ENCODE data around the gene C4orf54.

DNA sequence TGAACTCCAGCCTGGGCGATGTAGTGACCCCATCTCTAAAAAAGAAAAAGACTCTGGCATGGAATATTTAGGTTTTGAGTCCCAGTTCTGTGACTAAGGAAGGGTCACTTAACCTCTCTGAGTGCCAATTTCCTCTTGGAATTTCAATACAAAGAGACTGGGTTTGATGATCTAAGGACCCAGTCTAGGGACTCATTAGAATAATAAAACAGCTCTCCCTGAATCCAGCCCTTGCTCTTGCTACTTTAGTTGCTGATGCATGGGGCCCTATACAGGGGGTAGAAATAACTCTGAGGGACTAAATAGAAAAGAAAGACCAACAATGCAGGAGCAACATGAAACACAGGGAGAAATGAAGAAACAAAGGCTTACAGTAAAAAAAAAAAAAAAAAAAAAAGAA is 12.6 kb downstream of the C4orf54 start:
- TF ChIP-seq EGR1 (IDR thresholded peaks at IDR 0.05; ENCODE audit: borderline replicate concordance, low read depth, low read length) (no peak), YY1 (IDR thresholded peaks at IDR 0.05; ENCODE audit: low read depth, low read length) (no peak), POLR2AphosphoS5 (IDR thresholded peaks at IDR 0.05; ENCODE audit: low read depth, low read length) (no peak), CTCF (IDR thresholded peaks at IDR 0.05; ENCODE audit: control extremely low read depth in 1 of 3, insufficient read depth in 1 of 3, low read depth in 1 of 3, low read length in 3 of 3) (no peak), POLR2A (IDR thresholded peaks at IDR 0.05; ENCODE audit: control extremely low read depth in 1 of 2, low read depth in 2 of 2, low read length in 2 of 2) (no peak), CEBPB (IDR thresholded peaks at IDR 0.05; ENCODE audit: low read depth, low read length) (no peak), SUZ12 (IDR thresholded peaks at IDR 0.05; ENCODE audit: low read length) (no peak), HDAC6 (IDR thresholded peaks at IDR 0.05; ENCODE audit: low read depth, low read length) (no peak), ZNF274 (IDR thresholded peaks at IDR 0.05; ENCODE audit: borderline replicate concordance, extremely low read depth, low read length) (no peak)
- TF ChIP-seq, protein P1, sequence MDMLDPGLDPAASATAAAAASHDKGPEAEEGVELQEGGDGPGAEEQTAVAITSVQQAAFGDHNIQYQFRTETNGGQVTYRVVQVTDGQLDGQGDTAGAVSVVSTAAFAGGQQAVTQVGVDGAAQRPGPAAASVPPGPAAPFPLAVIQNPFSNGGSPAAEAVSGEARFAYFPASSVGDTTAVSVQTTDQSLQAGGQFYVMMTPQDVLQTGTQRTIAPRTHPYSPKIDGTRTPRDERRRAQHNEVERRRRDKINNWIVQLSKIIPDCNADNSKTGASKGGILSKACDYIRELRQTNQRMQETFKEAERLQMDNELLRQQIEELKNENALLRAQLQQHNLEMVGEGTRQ (IDR thresholded peaks at IDR 0.05; ENCODE audit: low read length), result no peak
